GM12864 (cell line): ENCODE data around the gene TAB2.

Experiments
- DNase-seq: peaks from one replicate; pipeline ENCODE4 v3.0.0-alpha.2; 2011; ENCODE audit warnings: low read depth
- H3K4me3 ChIP-seq: 2 replicates; pipeline ENCODE4 v1.5.1; 2011; ENCODE audit warnings: mild to moderate bottlenecking, low read depth, low read length, control low read depth
- TF ChIP-seq, protein P1 (sequence below): IDR thresholded peaks from 2 replicates; pipeline ENCODE4 v1.5.1; 2011; ENCODE audit warnings: low read depth, mild to moderate bottlenecking, moderate library complexity, low read length, control low read depth, inconsistent platforms; ENCODE audit errors: missing control alignments

TAB2 gene

GRCh38 chr6:149454346-149454848 is 136.9 kb downstream of the TAB2 start:
- H3K4me3 ChIP-seq: no peak overlapping the region
- no peak for DNase-seq
- TF ChIP-seq, protein P1, sequence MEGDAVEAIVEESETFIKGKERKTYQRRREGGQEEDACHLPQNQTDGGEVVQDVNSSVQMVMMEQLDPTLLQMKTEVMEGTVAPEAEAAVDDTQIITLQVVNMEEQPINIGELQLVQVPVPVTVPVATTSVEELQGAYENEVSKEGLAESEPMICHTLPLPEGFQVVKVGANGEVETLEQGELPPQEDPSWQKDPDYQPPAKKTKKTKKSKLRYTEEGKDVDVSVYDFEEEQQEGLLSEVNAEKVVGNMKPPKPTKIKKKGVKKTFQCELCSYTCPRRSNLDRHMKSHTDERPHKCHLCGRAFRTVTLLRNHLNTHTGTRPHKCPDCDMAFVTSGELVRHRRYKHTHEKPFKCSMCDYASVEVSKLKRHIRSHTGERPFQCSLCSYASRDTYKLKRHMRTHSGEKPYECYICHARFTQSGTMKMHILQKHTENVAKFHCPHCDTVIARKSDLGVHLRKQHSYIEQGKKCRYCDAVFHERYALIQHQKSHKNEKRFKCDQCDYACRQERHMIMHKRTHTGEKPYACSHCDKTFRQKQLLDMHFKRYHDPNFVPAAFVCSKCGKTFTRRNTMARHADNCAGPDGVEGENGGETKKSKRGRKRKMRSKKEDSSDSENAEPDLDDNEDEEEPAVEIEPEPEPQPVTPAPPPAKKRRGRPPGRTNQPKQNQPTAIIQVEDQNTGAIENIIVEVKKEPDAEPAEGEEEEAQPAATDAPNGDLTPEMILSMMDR: no peak

DNA sequence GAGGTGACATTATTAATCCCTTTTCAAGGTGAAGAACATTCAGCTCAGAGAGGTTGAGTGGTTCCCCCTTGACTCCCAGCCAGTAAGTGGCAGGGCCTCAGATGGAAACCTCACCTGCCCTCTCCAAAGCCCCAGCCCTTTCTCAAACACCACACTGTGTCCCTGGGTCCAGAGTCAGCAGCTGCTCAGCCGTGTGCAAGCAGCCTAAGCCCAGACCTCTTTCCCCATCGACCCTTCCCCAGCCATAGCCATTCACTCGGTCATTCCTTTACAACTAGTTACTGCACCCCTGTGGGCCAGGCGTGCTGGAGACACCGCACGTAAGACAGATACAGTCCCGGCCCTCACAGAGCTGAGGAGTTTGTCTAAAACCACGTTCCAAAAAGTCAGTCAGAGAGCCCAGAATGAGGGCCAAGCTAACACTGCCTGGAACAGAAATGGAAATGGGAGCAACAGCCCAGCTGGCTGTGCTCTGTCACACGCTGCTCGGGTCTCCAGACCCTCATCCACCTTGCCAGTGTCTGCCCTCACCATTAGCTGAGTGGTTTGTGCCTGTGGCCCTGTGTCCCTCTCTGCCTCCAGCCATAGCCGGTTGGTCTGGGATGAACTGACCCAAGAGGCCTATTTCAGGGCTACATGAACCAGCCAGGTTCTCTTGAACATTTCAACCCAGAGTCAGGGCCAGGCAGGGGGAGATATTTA is 137.7 kb downstream of the TAB2 start:
- no peak overlapping the region for H3K4me3 ChIP-seq
- TF ChIP-seq, protein P1: no peak
- DNase-seq: no peak

GRCh38 chr6:149456311-149457021 is 139.0 kb downstream of the TAB2 start:
- H3K4me3 ChIP-seq: no peak overlapping the region
- TF ChIP-seq, protein P1: no peak
- no peak for DNase-seq

DNA sequence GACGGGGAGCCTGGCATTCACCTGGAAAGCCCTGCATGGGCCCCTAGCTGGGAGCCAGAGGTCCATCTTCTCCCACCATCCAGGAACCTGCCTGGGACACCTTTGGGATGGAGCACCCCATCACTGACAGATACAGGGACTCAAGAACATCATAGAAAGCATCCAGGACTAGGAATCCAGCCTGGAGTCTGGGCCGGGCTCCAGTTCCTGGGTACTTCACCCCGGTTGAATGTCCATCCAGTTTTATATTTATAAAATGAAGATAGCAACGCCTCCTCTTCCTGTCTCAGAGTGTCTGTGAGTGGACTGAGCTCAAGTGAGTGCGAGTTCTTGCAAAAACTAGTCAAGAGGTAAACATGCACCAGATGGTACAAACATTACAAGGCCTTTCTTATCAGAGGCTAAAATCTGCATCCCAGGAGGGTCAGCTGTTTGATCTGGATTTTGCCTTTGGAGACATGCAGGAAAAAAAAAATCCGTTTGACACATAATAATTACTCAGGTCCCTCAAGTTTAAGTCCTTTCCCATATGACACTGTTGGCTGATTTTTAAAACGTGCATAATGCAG is 139.9 kb downstream of the TAB2 start:
- TF ChIP-seq, protein P1: no peak
- H3K4me3 ChIP-seq: no peak overlapping the region
- no peak for DNase-seq

- TF ChIP-seq, protein P1: no peak
- H3K4me3 ChIP-seq: no peak overlapping the region
- DNase-seq: no peak
These were observed 140.7 kb downstream of the TAB2 start for GRCh38 chr6:149458196-149458595.

- TF ChIP-seq, protein P1: no peak
- H3K4me3 ChIP-seq: no peak overlapping the region
- no peak for DNase-seq
These were observed 141.3 kb downstream of the TAB2 start for GRCh38 chr6:149458806-149459205.
